Measurements from ENCODE around the gene MEF2D.

MEF2D gene

DNA sequence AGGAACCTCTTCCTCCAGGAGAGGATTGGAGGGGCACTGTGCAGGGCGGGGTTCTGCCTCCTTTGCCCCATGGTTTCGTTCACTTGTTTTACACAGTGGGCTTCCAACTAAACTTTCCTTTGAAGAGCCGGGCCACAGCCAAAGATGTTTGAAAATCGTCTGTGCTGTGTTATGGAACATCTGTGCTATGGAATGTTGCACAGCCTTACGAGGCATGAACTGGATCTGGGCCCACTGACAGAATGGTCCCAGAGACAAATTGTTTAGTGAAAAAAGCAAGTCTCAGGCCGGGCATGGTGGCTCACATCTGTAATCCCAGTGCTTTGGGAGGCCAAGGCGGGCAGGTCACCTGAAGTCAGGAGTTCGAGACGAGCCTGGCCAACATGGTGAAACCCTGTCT lies 12.6 kb upstream of the MEF2D start:
- Mint-ChIP-seq H3K27ac (no peak overlapping the region), H3K4me3 (no peak overlapping the region), H3K4me1 (peaks cover 9% of the 10 kb centered on the region), H3K9me3 (no peaks in the 10 kb centered on the region), H3K36me3 (no peaks in the 10 kb centered on the region), H3K27me3 (no peaks in the 10 kb centered on the region)
- no peak for ATAC-seq (ENCODE audit: low read depth)
- DNase-seq (ENCODE audit: low spot score in 2 of 2), result no peak

- Mint-ChIP-seq H3K4me1 (peaks cover 11% of the 10 kb centered on the region), H3K9me3 (no peaks in the 10 kb centered on the region), H3K27ac (no peak overlapping the region), H3K27me3 (no peaks in the 10 kb centered on the region), H3K36me3 (no peaks in the 10 kb centered on the region), H3K4me3 (no peak overlapping the region)
- ATAC-seq (ENCODE audit: low read depth) (no peak), DNase-seq (ENCODE audit: low spot score in 2 of 2) (no peak)
Measured at GRCh38 chr1:156511644-156512043, 11.1 kb upstream of the MEF2D start.

DNA sequence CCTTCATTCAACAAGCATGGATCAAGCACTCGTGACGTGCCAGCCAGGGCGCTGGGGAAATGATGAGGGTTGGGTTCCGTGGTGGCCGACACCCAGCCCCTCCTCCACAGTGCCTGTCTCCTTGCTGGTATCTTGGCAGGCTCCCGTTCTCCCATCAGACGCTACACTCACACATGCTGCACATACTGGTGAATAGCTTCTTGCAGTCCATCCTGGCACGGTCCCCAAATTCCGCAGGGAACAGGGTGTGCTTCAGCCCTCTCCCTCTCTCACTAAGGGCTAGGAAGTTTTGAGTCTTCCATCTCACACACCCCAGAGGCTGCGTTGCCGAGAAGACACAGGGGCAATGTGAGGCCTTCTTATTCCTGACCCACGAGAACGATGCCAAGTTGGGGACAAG lies 10.1 kb upstream of the MEF2D start:
- no peak for ATAC-seq (ENCODE audit: low read depth)
- no peak for DNase-seq (ENCODE audit: low spot score in 2 of 2)
- Mint-ChIP-seq H3K36me3 (no peaks in the 10 kb centered on the region), H3K4me1 (peaks cover 12% of the 10 kb centered on the region), H3K27ac (no peak overlapping the region), H3K4me3 (no peak overlapping the region), H3K9me3 (no peaks in the 10 kb centered on the region), H3K27me3 (no peaks in the 10 kb centered on the region)

- Mint-ChIP-seq H3K27me3 (no peaks in the 10 kb centered on the region), H3K4me3 (no peak overlapping the region), H3K27ac (peak overlapping the region; percentile 85)
Measured at GRCh38 chr1:156509424-156510034, 9.0 kb upstream of the MEF2D start.

GRCh38 chr1:156508955-156509234 lies 8.3 kb upstream of the MEF2D start:
- Mint-ChIP-seq H3K27me3 (no peaks in the 10 kb centered on the region), H3K4me3 (no peak overlapping the region), H3K36me3 (no peaks in the 10 kb centered on the region), H3K9me3 (no peaks in the 10 kb centered on the region), H3K4me1 (peaks cover 24% of the 10 kb centered on the region), H3K27ac (peak overlapping the region; percentile 85)
- no peak for ATAC-seq (ENCODE audit: low read depth)
- DNase-seq (ENCODE audit: low spot score in 2 of 2), result no peak

More at GRCh38 chr1:156509424-156510034, 9.0 kb upstream of the MEF2D start:
- peaks cover 18% of the 10 kb centered on the region for H3K4me1 Mint-ChIP-seq
- no peaks in the 10 kb centered on the region for H3K9me3 Mint-ChIP-seq
- ATAC-seq (ENCODE audit: low read depth), result no peak
- no peak for DNase-seq (ENCODE audit: low spot score in 2 of 2)
- no peaks in the 10 kb centered on the region for H3K36me3 Mint-ChIP-seq

DNA sequence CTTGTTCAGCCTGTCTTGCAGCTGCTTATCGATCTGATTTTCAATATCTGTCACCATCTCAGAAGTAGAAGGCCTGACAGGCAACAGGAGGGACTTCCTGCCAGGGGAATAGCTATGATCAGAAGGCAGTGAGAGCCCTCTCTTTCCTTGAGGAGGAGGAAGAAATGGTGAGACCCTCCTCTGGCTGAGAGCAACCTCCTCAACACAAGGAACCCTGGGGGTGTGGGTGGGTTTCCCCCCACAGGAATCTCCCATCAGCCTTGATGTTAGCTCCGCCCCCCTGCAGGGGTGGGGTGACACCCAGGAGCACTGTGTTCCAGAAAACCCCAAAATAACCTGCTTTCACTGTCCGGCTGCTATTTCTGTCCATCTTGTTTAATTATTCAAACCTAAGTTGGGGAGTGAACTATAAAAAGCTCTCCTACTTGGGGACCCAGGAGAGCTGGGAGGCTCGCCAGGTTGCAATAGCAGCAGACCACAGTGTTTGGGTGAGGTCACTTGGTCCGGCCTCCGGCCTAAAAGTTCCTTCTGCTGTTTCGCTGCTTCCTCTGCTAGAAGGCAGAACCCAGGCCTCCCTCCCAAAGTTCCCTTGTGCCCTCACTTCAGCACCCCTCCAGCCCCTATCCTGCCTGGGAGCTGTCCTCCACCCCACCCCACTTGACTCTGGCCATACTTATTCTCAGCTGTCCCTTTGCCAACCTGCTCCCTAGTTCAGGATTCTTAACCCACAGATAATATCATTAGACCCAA lies 7.8 kb upstream of the MEF2D start:
- Mint-ChIP-seq H3K4me1 (peaks cover 27% of the 10 kb centered on the region), H3K9me3 (no peaks in the 10 kb centered on the region), H3K27ac (peak overlapping the region; percentile 85), H3K4me3 (peak overlapping the region; percentile 48), H3K36me3 (no peaks in the 10 kb centered on the region), H3K27me3 (no peaks in the 10 kb centered on the region)
- ATAC-seq (ENCODE audit: low read depth) (no peak), DNase-seq (ENCODE audit: low spot score in 2 of 2) (no peak)

DNA sequence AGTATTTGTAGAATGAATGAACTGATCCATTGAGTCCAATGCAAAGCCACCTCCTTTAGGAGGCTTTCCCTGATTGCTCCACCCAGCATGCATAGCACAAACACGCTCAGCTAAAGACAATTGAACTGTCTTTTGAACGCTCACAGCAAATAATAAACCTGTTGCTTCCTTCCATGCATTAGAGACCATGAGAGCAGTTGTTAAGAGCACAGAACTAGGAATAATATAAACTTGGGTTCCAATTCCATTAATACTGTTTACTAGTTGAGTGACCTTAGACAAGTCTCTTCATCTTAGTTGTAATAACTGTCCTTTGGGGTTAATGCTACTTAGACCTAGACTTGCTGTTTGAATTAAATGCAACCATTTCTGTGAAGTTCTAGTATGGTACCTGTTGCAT lies 5.9 kb upstream of the MEF2D start:
- Mint-ChIP-seq H3K4me3 (no peak overlapping the region), H3K4me1 (peaks cover 36% of the 10 kb centered on the region)
- no peak for DNase-seq (ENCODE audit: low spot score in 2 of 2)

DNA sequence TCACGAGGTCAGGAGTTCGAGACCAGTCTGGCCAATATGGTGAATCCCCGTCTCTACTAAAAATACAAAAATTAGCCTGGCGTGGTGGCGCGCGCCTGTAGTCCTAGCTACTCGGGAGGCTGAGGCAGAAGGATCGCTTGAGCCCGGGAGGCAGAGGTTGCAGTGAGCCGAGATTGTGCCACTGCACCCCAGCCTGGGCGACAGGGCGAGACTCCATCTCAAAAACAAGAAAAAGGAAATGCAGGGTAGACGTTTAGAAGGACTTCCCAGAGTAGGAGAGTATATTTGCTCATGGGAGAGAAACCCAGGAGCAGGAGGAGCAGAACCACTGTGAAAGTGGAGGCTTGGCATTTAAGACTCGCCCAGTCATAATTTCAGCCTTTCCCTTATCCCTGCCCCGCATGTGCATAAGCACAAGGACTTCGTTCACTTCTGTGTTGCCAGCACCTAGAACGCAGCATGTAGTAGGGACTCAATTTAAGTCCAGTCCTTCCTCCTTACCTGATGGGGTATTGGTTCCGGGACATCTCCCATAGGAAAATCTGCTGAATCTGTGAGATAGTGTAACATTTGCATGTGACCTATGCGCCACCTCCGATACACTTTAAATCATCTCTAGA lies 5.2 kb upstream of the MEF2D start:
- Mint-ChIP-seq H3K9me3 (no peaks in the 10 kb centered on the region), H3K36me3 (no peaks in the 10 kb centered on the region), H3K27me3 (no peaks in the 10 kb centered on the region), H3K27ac (peak overlapping the region; percentile 97), H3K4me3 (peak overlapping the region; percentile 76), H3K4me1 (peaks cover 36% of the 10 kb centered on the region)
- no peak for DNase-seq (ENCODE audit: low spot score in 2 of 2)
- no peak for ATAC-seq (ENCODE audit: low read depth)

More for the DNA sequence above, 5.9 kb upstream of the MEF2D start:
- Mint-ChIP-seq H3K27ac (peak overlapping the region; percentile 97), H3K27me3 (no peaks in the 10 kb centered on the region), H3K9me3 (no peaks in the 10 kb centered on the region), H3K36me3 (no peaks in the 10 kb centered on the region)
- no peak for ATAC-seq (ENCODE audit: low read depth)

DNA sequence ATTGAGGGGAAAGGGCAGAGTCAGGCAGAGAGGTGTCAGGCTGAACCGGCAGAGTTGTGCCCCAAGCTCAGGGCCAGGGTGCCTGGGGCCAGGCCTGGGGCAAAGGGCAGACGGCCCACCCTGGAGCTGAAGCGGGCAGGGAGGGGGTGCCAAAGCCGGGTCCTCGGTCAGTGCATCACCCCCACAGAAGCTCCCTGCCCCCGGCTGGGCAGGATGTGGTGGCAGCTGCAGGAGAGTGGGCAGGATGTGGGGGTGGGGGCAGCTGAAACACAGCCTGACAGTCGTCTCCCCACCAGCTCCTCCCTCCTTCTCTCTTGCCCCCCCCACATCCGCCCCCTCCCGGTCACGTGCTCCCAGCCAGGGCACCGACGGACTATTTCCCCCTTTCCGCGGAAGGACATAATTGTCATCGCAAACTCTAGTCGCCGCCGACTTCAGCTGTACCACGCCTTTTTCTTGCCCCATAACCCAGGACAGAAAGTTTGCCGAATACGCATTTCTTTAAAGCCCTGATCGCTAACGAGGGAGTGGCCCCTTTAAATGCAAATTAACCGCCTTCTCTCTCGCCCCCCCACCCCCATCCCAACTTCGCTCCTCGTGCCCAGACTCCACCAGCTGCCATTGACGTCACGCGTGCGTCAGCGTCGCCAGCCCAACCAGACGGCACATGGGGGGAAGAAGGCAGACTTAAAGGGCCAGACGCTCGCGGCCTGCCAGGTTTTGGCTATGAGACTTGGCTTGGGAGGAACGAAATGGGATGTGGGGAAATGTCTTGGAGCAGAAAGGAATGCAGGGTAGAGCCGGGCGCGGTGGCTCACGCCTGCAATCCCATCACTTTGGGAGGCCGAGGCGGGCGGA lies 4.5 kb upstream of the MEF2D start:
- H3K4me1 Mint-ChIP-seq, result peaks cover 36% of the 10 kb centered on the region
- peak overlapping the region; percentile 97 for H3K27ac Mint-ChIP-seq
- ATAC-seq (ENCODE audit: low read depth) (peak; percentile 49), DNase-seq (ENCODE audit: low spot score in 2 of 2) (peak; percentile 91 to 94)
- H3K9me3 Mint-ChIP-seq, result no peaks in the 10 kb centered on the region
- H3K36me3 Mint-ChIP-seq, result no peaks in the 10 kb centered on the region
- H3K4me3 Mint-ChIP-seq, result peak overlapping the region; percentile 76
- no peaks in the 10 kb centered on the region for H3K27me3 Mint-ChIP-seq

DNA sequence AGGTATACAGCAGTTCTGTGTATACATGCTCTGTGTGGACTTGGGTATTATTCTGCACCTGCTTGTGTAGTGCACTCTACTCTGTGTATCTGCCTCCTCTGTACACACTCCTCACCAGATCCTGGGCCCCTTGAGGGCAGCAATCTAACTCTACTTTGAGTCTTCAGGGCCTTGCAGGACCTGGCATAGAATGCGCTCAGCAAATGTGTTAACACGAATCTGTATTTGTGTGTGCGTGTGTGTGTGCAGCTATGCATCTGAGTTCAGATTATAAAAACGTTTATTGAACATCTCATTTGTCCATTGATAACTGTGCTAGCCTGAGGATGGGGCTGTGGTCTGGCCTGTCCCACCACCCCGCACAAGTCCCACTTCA lies 3.9 kb upstream of the MEF2D start:
- Mint-ChIP-seq H3K4me3 (peak overlapping the region; percentile 76), H3K27ac (peak overlapping the region; percentile 97), H3K9me3 (no peaks in the 10 kb centered on the region), H3K36me3 (no peaks in the 10 kb centered on the region), H3K4me1 (peaks cover 36% of the 10 kb centered on the region), H3K27me3 (no peaks in the 10 kb centered on the region)
- ATAC-seq (ENCODE audit: low read depth) (no peak), DNase-seq (ENCODE audit: low spot score in 2 of 2) (no peak)

- Mint-ChIP-seq H3K4me1 (peaks cover 36% of the 10 kb centered on the region), H3K27ac (peak overlapping the region; percentile 97), H3K27me3 (no peaks in the 10 kb centered on the region), H3K9me3 (no peaks in the 10 kb centered on the region), H3K36me3 (no peaks in the 10 kb centered on the region), H3K4me3 (no peak overlapping the region)
- DNase-seq (ENCODE audit: low spot score in 2 of 2) (no peak), ATAC-seq (ENCODE audit: low read depth) (no peak)
Measured at GRCh38 chr1:156503698-156504437, 3.3 kb upstream of the MEF2D start.

DNA sequence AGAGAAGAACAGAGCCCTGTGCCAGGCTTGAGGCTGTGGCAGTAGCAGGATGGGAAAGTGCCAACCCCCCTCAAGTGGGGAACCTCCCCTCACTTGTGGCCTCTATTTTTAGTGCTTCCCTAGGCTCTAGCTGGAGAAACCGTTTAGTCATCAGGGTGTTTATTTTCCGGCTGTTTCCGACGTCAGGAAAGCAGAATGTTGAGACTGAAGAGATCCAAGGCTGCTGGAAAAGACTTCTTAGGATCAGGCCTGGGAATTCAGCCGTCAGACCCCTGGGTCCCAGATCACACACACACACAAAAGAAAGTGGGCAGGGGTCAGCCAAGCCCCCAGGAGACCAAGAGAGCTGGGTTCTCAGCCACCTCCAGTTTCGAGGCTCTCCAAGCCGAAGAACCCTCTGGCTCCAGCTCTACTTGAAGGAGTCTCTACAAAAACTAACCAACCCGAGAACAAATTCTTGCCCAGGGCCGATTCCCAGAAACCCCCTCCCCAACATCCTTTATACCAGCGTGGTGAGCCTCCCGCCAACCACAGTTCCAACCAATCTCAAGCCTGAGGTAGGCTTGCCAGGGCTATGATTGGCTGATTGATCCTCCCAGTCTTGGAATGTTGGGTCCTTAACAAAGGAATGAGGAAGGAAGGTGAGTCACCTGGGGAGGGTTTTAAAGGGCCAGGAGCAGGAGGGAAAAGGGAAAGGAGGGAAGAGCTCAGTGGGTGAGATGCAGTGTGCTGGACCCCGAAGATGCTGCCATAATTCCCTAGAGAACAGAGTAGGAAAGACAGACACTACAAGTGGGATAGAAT lies 2.5 kb upstream of the MEF2D start:
- H3K4me3 Mint-ChIP-seq, result no peak overlapping the region
- H3K27ac Mint-ChIP-seq, result peak overlapping the region; percentile 97
- no peak for DNase-seq (ENCODE audit: low spot score in 2 of 2)
- H3K36me3 Mint-ChIP-seq, result no peaks in the 10 kb centered on the region
- H3K9me3 Mint-ChIP-seq, result no peaks in the 10 kb centered on the region
- ATAC-seq (ENCODE audit: low read depth), result no peak
- no peaks in the 10 kb centered on the region for H3K27me3 Mint-ChIP-seq
- H3K4me1 Mint-ChIP-seq, result peaks cover 38% of the 10 kb centered on the region

- ATAC-seq (ENCODE audit: low read depth) (no peak), DNase-seq (ENCODE audit: low spot score in 2 of 2) (no peak)
- peaks cover 44% of the 10 kb centered on the region for H3K4me1 Mint-ChIP-seq
- H3K36me3 Mint-ChIP-seq, result no peaks in the 10 kb centered on the region
- H3K27me3 Mint-ChIP-seq, result no peaks in the 10 kb centered on the region
- no peaks in the 10 kb centered on the region for H3K9me3 Mint-ChIP-seq
- H3K4me3 Mint-ChIP-seq, result peak overlapping the region; percentile 83
- peak overlapping the region; percentile 97 for H3K27ac Mint-ChIP-seq
Measured at GRCh38 chr1:156502391-156502893, 1.9 kb upstream of the MEF2D start.

Measured in memory B cell (primary cell).